Endodermal cell (in vitro differentiated cells): Measurements from ENCODE around the gene FOXA1. TPM values are rescaled to one million over a fixed set of nuclear protein-coding genes. Genes with fewer than 3 reads are reported as not detected.
A peak's percentile ranks its signal among the peaks of the same experiment; 100 is the strongest.

Source experiments
- DNase-seq: peaks from one replicate; pipeline ENCODE4 v3.0.0-alpha.2; 2017
- H3K27ac ChIP-seq: 2 replicates; pipeline ENCODE4 v1.5.1; 2013; ENCODE audit warnings: mild to moderate bottlenecking, low read depth, low read length, moderate library complexity
- H3K27me3 ChIP-seq: 2 replicates; pipeline ENCODE4 v1.6.1; 2013; ENCODE audit warnings: mild to moderate bottlenecking, low read length, moderate library complexity; ENCODE audit not compliant: insufficient read depth, control insufficient read depth, poor library complexity, severe bottlenecking
- H3K36me3 ChIP-seq: 2 replicates; pipeline ENCODE4 v1.7.0; 2013; ENCODE audit warnings: mild to moderate bottlenecking, low read length, moderate library complexity; ENCODE audit not compliant: control insufficient read depth, insufficient read depth
- H3K4me1 ChIP-seq: one replicate; pipeline ENCODE4 v1.7.0; 2013; ENCODE audit warnings: low read length; ENCODE audit not compliant: control insufficient read depth, insufficient read depth
- H3K4me3 ChIP-seq: 2 replicates; pipeline ENCODE4 v1.5.1; 2013; ENCODE audit warnings: mild to moderate bottlenecking, low read length, moderate library complexity
- H3K9ac ChIP-seq: 2 replicates; pipeline ENCODE4 v1.6.1; 2013; ENCODE audit warnings: mild to moderate bottlenecking, low read length, moderate library complexity; ENCODE audit not compliant: poor library complexity, severe bottlenecking; ENCODE audit errors: extremely low read depth
- H3K9me3 ChIP-seq: 2 replicates; pipeline ENCODE4 v1.6.1; 2013; ENCODE audit warnings: mild to moderate bottlenecking, low read length, moderate library complexity; ENCODE audit not compliant: control insufficient read depth
- H3K27ac Mint-ChIP-seq: 2 replicates; pipeline ENCODE4 v1.8.0; 2020; ENCODE audit warnings: mixed read lengths
- H3K27me3 Mint-ChIP-seq: 2 replicates; pipeline ENCODE4 v1.8.0; 2021; ENCODE audit warnings: mild to moderate bottlenecking, mixed read lengths; ENCODE audit not compliant: insufficient read depth
- H3K36me3 Mint-ChIP-seq: 2 replicates; pipeline ENCODE4 v1.8.0; 2020; ENCODE audit warnings: low read depth, mixed read lengths
- H3K4me1 Mint-ChIP-seq: 2 replicates; pipeline ENCODE4 v1.8.0; 2020; ENCODE audit warnings: mixed read lengths
- H3K4me3 Mint-ChIP-seq: 2 replicates; pipeline ENCODE4 v1.8.0; 2020; ENCODE audit warnings: mild to moderate bottlenecking, moderate library complexity, mixed read lengths
- H3K9me3 Mint-ChIP-seq: 2 replicates; pipeline ENCODE4 v1.8.0; 2020; ENCODE audit warnings: mild to moderate bottlenecking, mixed read lengths
- WGBS, 2 experiments: methylation state at CpG; one replicate each; pipeline versions ENCODE4 v1.1.5 to v1.1.7; 2013; ENCODE audit warnings: missing lambda C conversion rate in 2 of 2, mixed read lengths in 1 of 2; ENCODE audit not compliant: insufficient coverage in 1 of 2, insufficient read length in 1 of 2; 5-methylcytosine and 5-hydroxymethylcytosine counted together
- total RNA-seq, 2 donors: library from RNA; stranded (reverse); fragmentation: NEBNext Ultra II Directional in 1 of 2; extraction: Animal tissue kit (Norgen Biotek cat#: 25700) in 1 of 2; gene quantifications; 2 replicates in 1 of 2; 3 replicates in 1 of 2; pipeline ENCODE4 v1.2.1, GENCODE V29; 2021
- TF ChIP-seq, protein P1 (sequence below): fragments of 200-600 bp; sonication (generic); conservative IDR thresholded peaks from 2 replicates; pipeline ENCODE4 v1.5.0; 2021; ENCODE audit warnings: antibody characterized with exemption, mild to moderate bottlenecking

The FOXA1 gene
- total RNA-seq, 2 donors from 2014 or later: 41.2 to 51.4 TPM

GRCh38 chr14:37565550-37565949, 29.5 kb downstream of the FOXA1 start:
- no peak for DNase-seq
- TF ChIP-seq, protein P1, sequence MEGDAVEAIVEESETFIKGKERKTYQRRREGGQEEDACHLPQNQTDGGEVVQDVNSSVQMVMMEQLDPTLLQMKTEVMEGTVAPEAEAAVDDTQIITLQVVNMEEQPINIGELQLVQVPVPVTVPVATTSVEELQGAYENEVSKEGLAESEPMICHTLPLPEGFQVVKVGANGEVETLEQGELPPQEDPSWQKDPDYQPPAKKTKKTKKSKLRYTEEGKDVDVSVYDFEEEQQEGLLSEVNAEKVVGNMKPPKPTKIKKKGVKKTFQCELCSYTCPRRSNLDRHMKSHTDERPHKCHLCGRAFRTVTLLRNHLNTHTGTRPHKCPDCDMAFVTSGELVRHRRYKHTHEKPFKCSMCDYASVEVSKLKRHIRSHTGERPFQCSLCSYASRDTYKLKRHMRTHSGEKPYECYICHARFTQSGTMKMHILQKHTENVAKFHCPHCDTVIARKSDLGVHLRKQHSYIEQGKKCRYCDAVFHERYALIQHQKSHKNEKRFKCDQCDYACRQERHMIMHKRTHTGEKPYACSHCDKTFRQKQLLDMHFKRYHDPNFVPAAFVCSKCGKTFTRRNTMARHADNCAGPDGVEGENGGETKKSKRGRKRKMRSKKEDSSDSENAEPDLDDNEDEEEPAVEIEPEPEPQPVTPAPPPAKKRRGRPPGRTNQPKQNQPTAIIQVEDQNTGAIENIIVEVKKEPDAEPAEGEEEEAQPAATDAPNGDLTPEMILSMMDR: peak; percentile 89

GRCh38 chr14:37563189-37563588, 31.9 kb downstream of the FOXA1 start:
- no peak for DNase-seq

More at GRCh38 chr14:37565550-37565949, 29.5 kb downstream of the FOXA1 start:
- no peaks in the 10 kb centered on the region for H3K9me3 ChIP-seq
- H3K4me3 ChIP-seq: no peak overlapping the region
- Mint-ChIP-seq H3K36me3 (no peaks in the 10 kb centered on the region), H3K4me3 (no peak overlapping the region), H3K27me3 (peaks cover 4% of the 10 kb centered on the region), H3K27ac (no peak overlapping the region), H3K9me3 (no peaks in the 10 kb centered on the region), H3K4me1 (peaks cover 29% of the 10 kb centered on the region)
- no peaks in the 10 kb centered on the region for H3K27me3 ChIP-seq
- peaks cover 12% of the 10 kb centered on the region for H3K4me1 ChIP-seq
- no peak overlapping the region for H3K9ac ChIP-seq
- no peak overlapping the region for H3K27ac ChIP-seq
- no peaks in the 10 kb centered on the region for H3K36me3 ChIP-seq
- WGBS, 2 experiments: 50 to 72% methylated on average over 1 of the region's 1 CpG

DNA sequence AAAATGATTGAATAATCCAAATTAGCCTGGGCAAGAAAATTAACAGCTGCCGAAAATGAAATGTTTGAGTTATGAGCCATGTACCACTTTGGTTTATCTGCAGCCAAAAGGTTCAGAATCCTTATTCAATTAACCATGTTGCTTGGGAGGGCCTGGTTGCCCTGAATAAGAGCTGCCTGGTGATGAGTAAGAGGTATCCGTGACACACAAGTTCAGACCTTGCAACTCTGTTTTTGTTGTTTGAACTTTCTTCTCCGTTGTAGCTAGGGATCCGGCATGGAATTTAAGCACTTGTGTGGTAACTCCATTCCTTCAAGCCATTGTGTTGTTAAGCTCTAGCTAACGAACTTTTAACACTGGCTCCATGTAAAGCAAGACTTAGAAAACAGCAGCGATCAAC, 35.7 kb downstream of the FOXA1 start:
- no peak overlapping the region for H3K27ac Mint-ChIP-seq
- no peaks in the 10 kb centered on the region for H3K27me3 ChIP-seq
- no peak for DNase-seq
- peaks cover 14% of the 10 kb centered on the region for H3K4me1 Mint-ChIP-seq
- peaks cover 6% of the 10 kb centered on the region for H3K36me3 Mint-ChIP-seq
- TF ChIP-seq, protein P1: no peak
- H3K27ac ChIP-seq: no peak overlapping the region
- 63 to 72% methylated on average over 4 to 5 of the region's 6 CpGs for WGBS, 2 experiments
- H3K9me3 ChIP-seq: peaks cover 16% of the 10 kb centered on the region
- no peaks in the 10 kb centered on the region for H3K27me3 Mint-ChIP-seq
- H3K4me3 Mint-ChIP-seq: no peak overlapping the region
- no peak overlapping the region for H3K9ac ChIP-seq
- H3K36me3 ChIP-seq: no peaks in the 10 kb centered on the region
- peaks cover 25% of the 10 kb centered on the region for H3K9me3 Mint-ChIP-seq
- peak overlapping the region; percentile 43 for H3K4me3 ChIP-seq
- peaks cover 3% of the 10 kb centered on the region for H3K4me1 ChIP-seq

More at GRCh38 chr14:37563189-37563588, 31.9 kb downstream of the FOXA1 start:
- H3K36me3 ChIP-seq: no peaks in the 10 kb centered on the region
- Mint-ChIP-seq H3K9me3 (peaks cover under 1% of the 10 kb centered on the region), H3K36me3 (peaks cover 3% of the 10 kb centered on the region), H3K4me3 (no peak overlapping the region), H3K4me1 (peaks cover 37% of the 10 kb centered on the region), H3K27me3 (no peaks in the 10 kb centered on the region), H3K27ac (no peak overlapping the region)
- H3K9me3 ChIP-seq: no peaks in the 10 kb centered on the region
- TF ChIP-seq, protein P1: no peak
- H3K4me3 ChIP-seq: no peak overlapping the region
- no peak overlapping the region for H3K9ac ChIP-seq
- no peak overlapping the region for H3K27ac ChIP-seq
- WGBS, 2 experiments: 91 to 93% methylated on average over 2 of the region's 2 CpGs
- H3K27me3 ChIP-seq: no peaks in the 10 kb centered on the region
- peaks cover 16% of the 10 kb centered on the region for H3K4me1 ChIP-seq
